ENCODE measurements around the gene EFCAB11. TPM values are rescaled to one million over a fixed set of nuclear protein-coding genes. Genes with fewer than 3 reads are reported as not detected.
A peak's percentile ranks its signal among the peaks of the same experiment; 100 is the strongest.
"Not testable (repeated sequence)": the region's sequence is repeated elsewhere in the genome, so short reads cannot be mapped to it uniquely, and the experiment has no call there.

EFCAB11 gene
- total RNA-seq, 1 experiment from 2014 or later = 14.3 TPM

- peak; percentile 50 for DNase-seq (ENCODE audit: low spot score)
These were observed 43.3 kb downstream of the EFCAB11 start for GRCh38 chr14:89911010-89911919.

GRCh38 chr14:89910691-89911009, 43.9 kb downstream of the EFCAB11 start:
- no peak for DNase-seq (ENCODE audit: low spot score)

- no peak for DNase-seq (ENCODE audit: low spot score)
These were observed 44.9 kb downstream of the EFCAB11 start for GRCh38 chr14:89909586-89909985.

- no peak for DNase-seq (ENCODE audit: low spot score)
These were observed 45.6 kb downstream of the EFCAB11 start for GRCh38 chr14:89908712-89909450.

- no peak for DNase-seq (ENCODE audit: low spot score)
These were observed 46.9 kb downstream of the EFCAB11 start for GRCh38 chr14:89907655-89908054.

- no peak for DNase-seq (ENCODE audit: low spot score)
These were observed 48.5 kb downstream of the EFCAB11 start for GRCh38 chr14:89906000-89906399.

- no peak for DNase-seq (ENCODE audit: low spot score)
These were observed 51.1 kb downstream of the EFCAB11 start for GRCh38 chr14:89903340-89903952.

GRCh38 chr14:89902881-89903280, 51.6 kb downstream of the EFCAB11 start:
- no peak for DNase-seq (ENCODE audit: low spot score)

- no peak for DNase-seq (ENCODE audit: low spot score)
These were observed 53.7 kb downstream of the EFCAB11 start for GRCh38 chr14:89900802-89901201.

- no peak for DNase-seq (ENCODE audit: low spot score)
These were observed 54.4 kb downstream of the EFCAB11 start for GRCh38 chr14:89899917-89900663.

- DNase-seq (ENCODE audit: low spot score) = no peak
These were observed 55.2 kb downstream of the EFCAB11 start for GRCh38 chr14:89899291-89899690.

- DNase-seq (ENCODE audit: low spot score) = not testable (repeated sequence)
These were observed 61.1 kb downstream of the EFCAB11 start for GRCh38 chr14:89893388-89893787.

GRCh38 chr14:89892953-89893352, 61.6 kb downstream of the EFCAB11 start:
- no peak for DNase-seq (ENCODE audit: low spot score)

GRCh38 chr14:89891721-89892120, 62.8 kb downstream of the EFCAB11 start:
- not testable (repeated sequence) for DNase-seq (ENCODE audit: low spot score)

- DNase-seq (ENCODE audit: low spot score) = no peak
These were observed 63.5 kb downstream of the EFCAB11 start for GRCh38 chr14:89891055-89891454.

- no peak for DNase-seq (ENCODE audit: low spot score)
These were observed 63.9 kb downstream of the EFCAB11 start for GRCh38 chr14:89890589-89890988.

- no peak for DNase-seq (ENCODE audit: low spot score)
These were observed 64.9 kb downstream of the EFCAB11 start for GRCh38 chr14:89889626-89890025.

GRCh38 chr14:89884761-89885160, 69.8 kb downstream of the EFCAB11 start:
- DNase-seq (ENCODE audit: low spot score) = no peak

- DNase-seq (ENCODE audit: low spot score) = no peak
These were observed 72.7 kb downstream of the EFCAB11 start for GRCh38 chr14:89881839-89882238.

GRCh38 chr14:89874091-89874490, 80.4 kb downstream of the EFCAB11 start:
- DNase-seq (ENCODE audit: low spot score) = not testable (repeated sequence)

GRCh38 chr14:89870316-89870715, 84.2 kb downstream of the EFCAB11 start:
- no peak for DNase-seq (ENCODE audit: low spot score)

- no peak for DNase-seq (ENCODE audit: low spot score)
These were observed 84.9 kb downstream of the EFCAB11 start for GRCh38 chr14:89869606-89870005.

All from H4 (cell line).